ENCODE results near the gene ETV6. TPM values are rescaled to one million over a fixed set of nuclear protein-coding genes. Genes with fewer than 3 reads are reported as not detected.
A peak's percentile ranks its signal among the peaks of the same experiment; 100 is the strongest.

The ETV6 gene
- polyA plus RNA-seq, 4 donors: 13.3 to 15.2 (median 14.0) TPM

- no peak for DNase-seq (ENCODE audit: low read depth in 4 of 4, low spot score in 3 of 4)
These were observed 187.9 kb downstream of the ETV6 start for GRCh38 chr12:11837216-11837934.

- DNase-seq (ENCODE audit: low read depth in 4 of 4, low spot score in 3 of 4): no peak
These were observed 188.9 kb downstream of the ETV6 start for GRCh38 chr12:11838403-11838802.

- DNase-seq (ENCODE audit: low read depth in 4 of 4, low spot score in 3 of 4): no peak
These were observed 189.7 kb downstream of the ETV6 start for GRCh38 chr12:11839091-11839641.

- no peak for DNase-seq (ENCODE audit: low read depth in 4 of 4, low spot score in 3 of 4)
These were observed 190.9 kb downstream of the ETV6 start for GRCh38 chr12:11840366-11840765.

- DNase-seq (ENCODE audit: low read depth in 4 of 4, low spot score in 3 of 4): no peak
These were observed 197.0 kb downstream of the ETV6 start for GRCh38 chr12:11846488-11846887.

- no peak for DNase-seq (ENCODE audit: low read depth in 4 of 4, low spot score in 3 of 4)
These were observed 198.1 kb downstream of the ETV6 start for GRCh38 chr12:11847539-11847938.

- no peak for DNase-seq (ENCODE audit: low read depth in 4 of 4, low spot score in 3 of 4)
These were observed 200.5 kb downstream of the ETV6 start for GRCh38 chr12:11849757-11850504.

GRCh38 chr12:11853126-11853525 is 203.7 kb downstream of the ETV6 start:
- no peak for DNase-seq (ENCODE audit: low read depth in 4 of 4, low spot score in 3 of 4)

- DNase-seq (ENCODE audit: low read depth in 4 of 4, low spot score in 3 of 4): no peak
These were observed 204.6 kb downstream of the ETV6 start for GRCh38 chr12:11854011-11854499.

GRCh38 chr12:11855983-11856374 is 206.5 kb downstream of the ETV6 start:
- DNase-seq (ENCODE audit: low read depth in 4 of 4, low spot score in 3 of 4): no peak

- no peak for DNase-seq (ENCODE audit: low read depth in 4 of 4, low spot score in 3 of 4)
These were observed 207.5 kb downstream of the ETV6 start for GRCh38 chr12:11856971-11857370.

GRCh38 chr12:11859705-11860425 is 210.4 kb downstream of the ETV6 start:
- no peak for DNase-seq (ENCODE audit: low read depth in 4 of 4, low spot score in 3 of 4)

- DNase-seq (ENCODE audit: low read depth in 4 of 4, low spot score in 3 of 4): no peak
These were observed 211.8 kb downstream of the ETV6 start for GRCh38 chr12:11861155-11861863.

GRCh38 chr12:11861864-11862600 is 212.6 kb downstream of the ETV6 start:
- DNase-seq (ENCODE audit: low read depth in 4 of 4, low spot score in 3 of 4): no peak

- peak in 1 of 4 donors; percentile 33 for DNase-seq (ENCODE audit: low read depth in 4 of 4, low spot score in 3 of 4)
These were observed 213.3 kb downstream of the ETV6 start for GRCh38 chr12:11862798-11863197.

GRCh38 chr12:11863478-11863906 is 214.0 kb downstream of the ETV6 start:
- DNase-seq (ENCODE audit: low read depth in 4 of 4, low spot score in 3 of 4): no peak

- DNase-seq (ENCODE audit: low read depth in 4 of 4, low spot score in 3 of 4): no peak
These were observed 214.5 kb downstream of the ETV6 start for GRCh38 chr12:11863988-11864387.

- DNase-seq (ENCODE audit: low read depth in 4 of 4, low spot score in 3 of 4): no peak
These were observed 216.3 kb downstream of the ETV6 start for GRCh38 chr12:11865824-11866223.

- DNase-seq (ENCODE audit: low read depth in 4 of 4, low spot score in 3 of 4): no peak
These were observed 218.6 kb downstream of the ETV6 start for GRCh38 chr12:11868027-11868426.

- no peak for DNase-seq (ENCODE audit: low read depth in 4 of 4, low spot score in 3 of 4)
These were observed 219.9 kb downstream of the ETV6 start for GRCh38 chr12:11869406-11869805.
